ENCODE data around the gene EVC2. TPM values are rescaled to one million over a fixed set of nuclear protein-coding genes. Genes with fewer than 3 reads are reported as not detected.

EVC2 gene
- total and polyA plus RNA-seq, 2 of the 4 experiments (the other 2 are of a cell fraction), result 2.7 to 5.9 TPM

- ATAC-seq (ENCODE audit: low read depth) (no peak), DNase-seq (no peak)
- no peak overlapping the region for H2BK120ac ChIP-seq (ENCODE audit: low read depth, low read length)
- no peak overlapping the region for H3K18ac ChIP-seq (ENCODE audit: low read depth, low read length)
- H2AK5ac ChIP-seq (ENCODE audit: low read depth, low read length), result no peak overlapping the region; the same call in 1 of the 2 replicates
- no peaks in the 10 kb centered on the region for H3K9me3 ChIP-seq (ENCODE audit: control insufficient read depth, insufficient read depth, low read length)
- in situ Hi-C loops (cut with MboI; ENCODE audit: low sequenced_read_pairs), result no loop called here
- H3K4me3 ChIP-seq (ENCODE audit: insufficient read depth, low read depth, low read length), result no peak overlapping the region
- peaks cover 15% of the 10 kb centered on the region for H3K36me3 ChIP-seq (ENCODE audit: control insufficient read depth, insufficient read depth, low read length)
- H4K20me1 ChIP-seq (ENCODE audit: insufficient read depth, low read length), result no peaks in the 10 kb centered on the region
- no peak overlapping the region for H2BK20ac ChIP-seq (ENCODE audit: low read depth, low read length)
- TF ChIP-seq, protein P1, sequence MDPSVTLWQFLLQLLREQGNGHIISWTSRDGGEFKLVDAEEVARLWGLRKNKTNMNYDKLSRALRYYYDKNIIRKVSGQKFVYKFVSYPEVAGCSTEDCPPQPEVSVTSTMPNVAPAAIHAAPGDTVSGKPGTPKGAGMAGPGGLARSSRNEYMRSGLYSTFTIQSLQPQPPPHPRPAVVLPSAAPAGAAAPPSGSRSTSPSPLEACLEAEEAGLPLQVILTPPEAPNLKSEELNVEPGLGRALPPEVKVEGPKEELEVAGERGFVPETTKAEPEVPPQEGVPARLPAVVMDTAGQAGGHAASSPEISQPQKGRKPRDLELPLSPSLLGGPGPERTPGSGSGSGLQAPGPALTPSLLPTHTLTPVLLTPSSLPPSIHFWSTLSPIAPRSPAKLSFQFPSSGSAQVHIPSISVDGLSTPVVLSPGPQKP (IDR thresholded peaks at IDR 0.05; ENCODE audit: borderline replicate concordance, low read depth, low read length), result no peak
- TF ChIP-seq, protein P2, sequence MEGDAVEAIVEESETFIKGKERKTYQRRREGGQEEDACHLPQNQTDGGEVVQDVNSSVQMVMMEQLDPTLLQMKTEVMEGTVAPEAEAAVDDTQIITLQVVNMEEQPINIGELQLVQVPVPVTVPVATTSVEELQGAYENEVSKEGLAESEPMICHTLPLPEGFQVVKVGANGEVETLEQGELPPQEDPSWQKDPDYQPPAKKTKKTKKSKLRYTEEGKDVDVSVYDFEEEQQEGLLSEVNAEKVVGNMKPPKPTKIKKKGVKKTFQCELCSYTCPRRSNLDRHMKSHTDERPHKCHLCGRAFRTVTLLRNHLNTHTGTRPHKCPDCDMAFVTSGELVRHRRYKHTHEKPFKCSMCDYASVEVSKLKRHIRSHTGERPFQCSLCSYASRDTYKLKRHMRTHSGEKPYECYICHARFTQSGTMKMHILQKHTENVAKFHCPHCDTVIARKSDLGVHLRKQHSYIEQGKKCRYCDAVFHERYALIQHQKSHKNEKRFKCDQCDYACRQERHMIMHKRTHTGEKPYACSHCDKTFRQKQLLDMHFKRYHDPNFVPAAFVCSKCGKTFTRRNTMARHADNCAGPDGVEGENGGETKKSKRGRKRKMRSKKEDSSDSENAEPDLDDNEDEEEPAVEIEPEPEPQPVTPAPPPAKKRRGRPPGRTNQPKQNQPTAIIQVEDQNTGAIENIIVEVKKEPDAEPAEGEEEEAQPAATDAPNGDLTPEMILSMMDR (conservative IDR thresholded peaks at IDR 0.05; ENCODE audit: low read depth, low read length), result no peak
- TF ChIP-seq RCOR1 (IDR thresholded peaks at IDR 0.05; ENCODE audit: insufficient replicate concordance, low read length) (no peak), POLR2A (IDR thresholded peaks at IDR 0.05; ENCODE audit: low read depth, low read length) (no peak), FOS (IDR thresholded peaks at IDR 0.05; ENCODE audit: low read depth, low read length) (no peak), RAD21 (IDR thresholded peaks at IDR 0.05; ENCODE audit: low read length) (no peak)
- WGBS, 2 experiments (ENCODE audit: extremely low coverage in 2 of 2, insufficient read length in 1 of 2), result 50 to 100% methylated on average over 2 of the region's 3 CpGs
- H3K56ac ChIP-seq (ENCODE audit: extremely low read depth, insufficient read depth, low read length), result no peak overlapping the region
- no peak overlapping the region for H3K27ac ChIP-seq (ENCODE audit: insufficient read depth, low read length)
- 0 out of 4 replicates have a peak overlapping the region, but pooled peaks of 1 of the 2 experiments have one; percentile 4 for H4K8ac ChIP-seq (ENCODE audit: low read depth in 2 of 2, low read length in 2 of 2)
- H3K4ac ChIP-seq (ENCODE audit: low read depth, low read length), result no peak overlapping the region
- no peak overlapping the region for H3K23ac ChIP-seq (ENCODE audit: low read depth, low read length)
- H3K14ac ChIP-seq (replicated peaks; ENCODE audit: low read depth, low read length), result no peak overlapping the region
- no peak overlapping the region for H4K5ac ChIP-seq (ENCODE audit: low read depth, low read length)
- intact Hi-C loops (cut with micrococcal nuclease), result no loop called here
- H2AFZ ChIP-seq (replicated peaks; ENCODE audit: low read length, poor library complexity), result no peak overlapping the region
- peaks cover 13% of the 10 kb centered on the region for H3K9me1 ChIP-seq (ENCODE audit: insufficient read depth, low read length)
- CTCF ChIA-PET, result no interaction called here
- peaks cover 15% of the 10 kb centered on the region for H3K4me1 ChIP-seq (ENCODE audit: control insufficient read depth, insufficient read depth, low read length)
- peak overlapping the region; percentile 42 for H2BK5ac ChIP-seq (ENCODE audit: low read depth, low read length, poor library complexity, severe bottlenecking)
- H3K79me1 ChIP-seq (ENCODE audit: low read depth in 1 of 2, low read length in 2 of 2), result peaks cover 0 to 9% of the 10 kb centered on the region in 2 experiments; a peak in 2 of 4 replicates
- H2AK9ac ChIP-seq (replicated peaks; ENCODE audit: low read depth, low read length, poor library complexity), result no peak overlapping the region
- no TSS peak for BruUV-seq (replicated peaks)
- POLR2A ChIA-PET (ENCODE audit: unreplicated experiment), result no interaction called here
- no peak overlapping the region for H3K9ac ChIP-seq (ENCODE audit: low read depth, low read length)
- no peaks in the 10 kb centered on the region for H3K27me3 ChIP-seq (ENCODE audit: control insufficient read depth, insufficient read depth, low read length)
- no peak overlapping the region for H2BK15ac ChIP-seq (ENCODE audit: low read depth, low read length)
- no peak overlapping the region for H3K4me2 ChIP-seq (ENCODE audit: low read depth, low read length)
- H4K91ac ChIP-seq (ENCODE audit: insufficient read depth, low read depth, low read length), result no peak overlapping the region
- dilution Hi-C loops (cut with HindIII; ENCODE audit: low sequenced_read_pairs, unreplicated experiment), result no loop called here
Measured at GRCh38 chr4:5640096-5640495, 68.3 kb downstream of the EVC2 start.

All from IMR-90 (cell line).